Stimulated activated CD4-positive, alpha-beta T cell treated with anti-CD3 and anti-CD28 coated beads, Interleukin-12 subunit alpha, Interleukin-12 subunit beta, amount 100 ng/mL, for 4 hours (primary cell): ENCODE results near the gene CFAP161.
"Not testable (repeated sequence)": the region's sequence is repeated elsewhere in the genome, so short reads cannot be mapped to it uniquely, and the experiment has no call there.

Experiments used
- DNase-seq: peaks from one replicate; pipeline ENCODE4 v3.0.0-alpha.2; 2020

Gene CFAP161

DNA sequence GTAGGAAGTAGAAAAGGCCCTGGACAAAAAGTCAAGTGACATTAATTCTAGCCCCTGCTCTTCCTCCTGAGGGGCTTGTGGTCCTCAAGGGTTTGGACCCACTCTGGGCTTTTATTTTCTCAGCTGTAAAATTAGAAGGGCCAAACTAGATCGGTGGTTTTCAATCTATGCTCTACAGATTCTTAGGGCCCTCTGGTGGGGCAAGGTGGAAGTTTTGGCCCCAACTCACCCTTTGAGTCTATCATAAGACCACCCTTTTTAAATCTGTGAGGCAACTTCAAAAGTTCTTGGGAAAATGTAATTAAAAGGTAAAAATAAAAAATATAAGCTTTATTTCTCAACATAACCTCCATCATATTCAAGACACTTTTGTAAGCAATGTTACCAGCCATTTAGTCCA lies 25.6 kb upstream of the CFAP161 start:
- no peak for DNase-seq

DNA sequence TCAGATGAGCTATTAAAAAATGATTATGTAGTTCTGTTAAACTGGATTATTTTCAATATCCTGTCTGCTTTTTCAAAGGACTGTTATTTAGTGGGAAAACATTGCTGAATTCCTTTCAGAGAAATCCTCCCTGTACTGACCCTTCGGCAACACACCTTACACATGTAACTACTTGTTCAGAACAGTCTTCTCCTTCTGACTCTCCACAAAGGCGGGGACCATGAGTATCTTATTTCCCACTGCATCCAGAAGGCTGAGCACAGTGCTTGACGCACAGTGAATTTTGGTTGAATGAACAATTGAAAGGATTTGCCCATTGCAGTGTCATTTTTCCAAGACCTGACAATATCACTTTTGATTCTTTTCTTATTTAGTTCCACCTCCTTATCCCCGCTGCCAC lies 23.1 kb upstream of the CFAP161 start:
- DNase-seq, result no peak

DNA sequence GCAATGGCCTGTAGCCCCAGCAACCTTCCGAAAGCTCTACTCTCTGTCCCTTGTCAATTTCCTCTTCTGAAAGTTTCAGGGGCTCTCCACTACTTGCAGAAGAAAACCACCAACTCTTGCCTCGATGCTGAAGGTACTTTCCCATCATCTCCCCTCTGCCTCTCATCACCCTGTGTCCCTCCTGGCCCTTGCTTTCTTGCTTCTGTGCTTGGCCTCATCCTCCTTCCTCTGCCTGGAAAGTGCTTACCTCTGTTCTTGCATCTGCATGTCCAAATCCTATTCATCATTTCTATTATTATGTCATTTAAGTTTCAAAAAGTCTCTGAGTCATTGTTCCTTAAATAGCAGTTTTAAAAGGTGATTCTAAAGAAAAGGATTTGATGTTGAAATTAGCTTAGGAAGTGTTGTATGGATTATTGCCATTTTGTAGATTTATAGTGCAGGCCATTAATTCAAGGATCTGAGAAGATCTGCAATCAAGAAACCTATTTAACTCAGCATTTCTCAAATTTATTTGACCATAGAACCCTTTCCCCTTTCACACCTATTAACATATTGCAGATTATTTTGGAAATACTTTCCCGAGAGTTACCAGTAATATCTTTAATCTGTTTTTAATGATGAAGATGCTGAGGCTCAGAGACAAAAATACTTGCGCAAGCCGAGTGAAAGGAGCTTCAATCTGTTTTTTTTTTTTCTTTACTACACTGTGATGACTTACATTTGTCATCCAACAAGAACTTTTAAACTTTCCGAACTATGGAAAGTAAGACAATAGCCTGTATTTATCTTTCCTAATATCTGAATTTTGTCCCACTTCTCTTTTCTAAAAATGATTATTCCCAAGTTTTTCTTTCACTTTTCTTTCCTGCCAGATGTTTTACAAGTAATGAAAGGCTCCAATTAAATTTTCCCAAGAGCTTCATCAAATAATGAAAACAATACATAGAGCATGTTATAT lies 22.3 kb upstream of the CFAP161 start:
- no peak for DNase-seq

DNA sequence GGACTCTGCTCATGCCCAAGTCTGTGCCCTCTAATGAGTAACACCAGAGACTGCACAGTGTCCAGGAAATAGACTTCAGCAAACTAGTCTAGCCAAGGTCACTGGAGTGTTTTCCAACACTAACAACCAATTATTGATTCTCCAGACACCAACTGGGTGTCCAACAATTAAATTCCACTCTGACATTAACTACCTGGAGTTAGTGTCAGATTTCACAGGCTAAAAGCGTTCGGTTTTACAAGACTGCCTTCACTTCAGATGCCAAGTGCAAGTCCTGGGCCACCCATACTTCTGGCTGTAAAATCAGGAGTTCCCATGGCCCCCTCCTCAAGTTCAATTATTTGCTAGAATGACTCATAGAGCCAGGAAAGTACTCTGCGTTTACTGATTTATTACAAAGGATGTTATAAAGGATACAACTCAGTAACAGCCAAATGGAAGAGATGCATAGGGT lies 20.8 kb upstream of the CFAP161 start:
- no peak for DNase-seq

DNA sequence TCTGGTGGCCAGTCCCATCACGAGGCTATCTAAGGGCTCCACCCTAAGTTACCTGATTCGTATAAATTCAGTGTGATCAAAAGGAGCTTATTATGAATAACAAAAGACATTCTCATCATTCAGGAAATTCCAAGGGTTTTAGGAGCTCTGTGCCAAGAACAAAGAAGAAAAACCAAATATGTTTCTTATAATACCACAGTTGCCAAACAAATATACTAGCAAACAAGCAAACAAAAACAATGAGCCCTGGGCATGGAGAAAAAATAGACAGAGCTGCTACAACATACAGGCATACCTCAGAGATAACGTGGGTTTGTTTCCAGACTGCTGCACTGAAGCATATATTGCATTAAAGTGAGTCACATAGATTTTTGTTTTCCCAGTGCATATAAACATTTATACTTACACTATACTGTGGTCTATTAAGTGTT lies 20.2 kb upstream of the CFAP161 start:
- no peak for DNase-seq

DNA sequence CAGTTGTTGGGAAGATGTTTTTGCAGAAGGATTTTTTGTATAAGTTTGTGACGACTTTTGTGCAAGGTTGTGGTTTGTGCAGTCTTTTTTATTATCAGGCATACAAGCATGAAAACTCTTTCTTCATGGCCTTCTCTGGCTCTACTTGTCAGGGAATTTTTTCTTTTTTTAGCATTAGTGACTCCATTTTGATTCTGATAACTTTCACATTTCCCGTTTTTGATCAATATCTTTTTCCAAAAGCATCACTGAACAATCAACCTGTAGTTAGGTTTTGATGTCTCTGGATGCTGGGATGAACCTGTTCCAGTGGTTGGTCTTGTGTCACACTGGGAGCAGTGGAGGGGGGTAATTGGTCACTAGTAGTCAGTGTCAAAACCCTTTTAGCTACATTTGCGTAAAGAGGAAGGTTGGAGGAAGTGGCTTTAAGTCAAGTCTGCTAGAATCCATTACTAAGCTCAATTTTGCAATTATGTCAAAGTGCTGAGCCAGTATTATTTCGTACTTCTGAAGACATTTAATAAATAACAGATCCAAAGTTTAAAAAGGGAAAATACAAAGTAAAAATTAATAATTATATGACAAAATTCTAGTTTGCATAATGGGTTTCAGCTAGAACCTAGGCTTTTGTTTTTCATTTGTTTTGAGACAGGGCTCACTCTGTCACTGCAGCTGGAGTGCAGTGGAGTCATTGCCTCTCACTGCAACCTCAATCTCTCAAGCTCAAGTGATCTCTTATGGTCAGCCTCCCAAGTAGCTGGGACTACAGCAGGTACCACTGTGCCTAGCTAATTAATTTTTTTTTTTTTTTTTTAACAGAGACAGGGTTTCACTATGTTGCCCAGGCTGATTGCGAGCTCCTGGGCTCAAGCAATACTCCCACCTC lies 18.8 kb upstream of the CFAP161 start:
- DNase-seq, result no peak

DNA sequence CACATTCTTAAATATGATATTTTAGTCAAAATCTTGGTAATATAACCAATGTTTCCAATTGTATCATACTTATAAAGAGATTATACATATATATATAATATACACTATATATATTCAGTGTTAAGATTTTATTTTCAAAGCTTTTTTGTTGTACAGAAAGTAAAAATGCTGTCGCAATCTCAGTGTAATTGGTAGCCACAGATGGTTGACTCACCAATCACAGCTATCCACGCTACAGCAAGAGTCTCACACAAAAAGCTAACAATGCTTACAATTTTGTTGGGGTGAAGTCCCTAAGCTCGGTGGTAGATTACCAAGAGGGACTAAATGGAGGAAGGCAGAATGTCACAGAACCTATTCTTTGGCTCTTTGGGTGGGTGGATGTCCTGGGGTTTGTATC lies 16.9 kb upstream of the CFAP161 start:
- DNase-seq, result no peak

DNA sequence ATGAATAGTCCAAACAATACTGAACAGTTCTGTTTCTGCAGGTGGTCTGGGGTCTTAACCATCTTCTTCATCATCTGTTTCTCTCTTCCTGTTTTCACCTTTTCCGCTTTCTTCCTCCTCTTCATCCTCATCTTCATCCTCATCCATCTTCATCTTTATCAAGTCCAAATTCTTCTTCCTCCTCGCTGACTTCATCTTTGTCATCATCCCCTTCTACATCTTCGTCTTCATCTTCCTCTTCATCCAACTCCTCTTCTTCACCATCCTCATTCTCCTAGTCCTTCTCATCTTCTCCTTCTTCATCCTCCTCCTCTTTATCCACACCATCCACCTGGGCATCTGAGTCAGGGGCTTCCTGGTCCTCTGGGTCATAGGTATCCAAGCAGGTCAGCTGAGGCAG lies 16.5 kb upstream of the CFAP161 start:
- DNase-seq, result no peak

DNA sequence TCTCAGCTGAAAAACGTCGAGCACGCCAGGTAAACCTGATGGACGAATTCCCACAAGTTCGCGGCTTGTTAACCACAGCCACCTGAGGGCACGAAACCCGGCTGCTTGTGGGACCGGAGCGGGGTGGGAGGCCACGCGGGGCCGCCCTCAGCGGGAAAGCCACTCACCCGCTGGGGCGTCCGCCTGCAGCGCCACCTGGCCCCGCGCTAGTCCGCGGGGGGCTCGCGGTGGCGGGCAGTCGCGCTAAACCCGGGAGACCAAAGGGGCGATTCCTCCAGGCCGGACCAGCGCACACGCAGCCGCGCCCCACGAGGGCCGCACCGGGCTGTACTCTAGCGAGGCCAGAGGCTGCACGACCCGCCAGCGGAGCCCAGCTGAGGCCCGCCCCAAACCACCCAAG lies 15.7 kb upstream of the CFAP161 start:
- no peak for DNase-seq

DNA sequence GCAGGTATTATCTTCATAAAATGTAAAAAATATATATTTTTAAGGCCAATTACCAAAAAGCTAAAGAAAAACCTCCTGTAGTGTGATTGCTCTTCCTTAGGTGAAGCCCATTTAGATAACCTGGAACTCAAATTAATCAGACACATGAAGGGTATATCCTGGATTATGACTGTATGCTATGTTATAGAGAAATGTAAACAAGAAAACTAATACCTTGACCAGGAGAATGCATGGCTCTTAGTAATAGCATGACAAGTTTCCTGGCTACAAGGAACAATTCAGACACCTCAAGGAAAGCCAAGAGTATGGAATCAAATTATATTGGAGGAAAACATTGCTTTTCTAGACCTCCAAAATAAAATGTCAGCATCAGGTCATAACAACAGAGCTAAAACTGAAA lies 14.0 kb upstream of the CFAP161 start:
- no peak for DNase-seq

DNA sequence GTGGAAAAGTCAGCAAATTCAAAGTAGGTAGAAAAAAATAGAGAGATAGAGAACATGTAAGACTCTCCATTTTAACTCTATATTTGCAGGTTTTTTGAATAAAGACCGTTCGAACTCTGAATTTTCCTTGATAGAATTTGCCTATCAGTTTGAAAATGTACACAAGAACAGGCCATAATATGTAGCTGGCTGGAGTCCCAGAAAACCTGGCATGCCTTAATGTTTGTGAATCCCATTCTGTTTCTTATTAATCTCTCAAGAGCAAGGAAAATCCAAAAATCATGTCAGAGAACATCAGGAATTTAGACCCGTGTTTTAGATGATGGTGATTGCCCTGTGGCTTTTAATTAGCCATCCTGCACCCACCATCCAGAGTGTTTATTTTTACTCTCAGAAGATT lies 7.2 kb upstream of the CFAP161 start:
- no peak for DNase-seq

DNA sequence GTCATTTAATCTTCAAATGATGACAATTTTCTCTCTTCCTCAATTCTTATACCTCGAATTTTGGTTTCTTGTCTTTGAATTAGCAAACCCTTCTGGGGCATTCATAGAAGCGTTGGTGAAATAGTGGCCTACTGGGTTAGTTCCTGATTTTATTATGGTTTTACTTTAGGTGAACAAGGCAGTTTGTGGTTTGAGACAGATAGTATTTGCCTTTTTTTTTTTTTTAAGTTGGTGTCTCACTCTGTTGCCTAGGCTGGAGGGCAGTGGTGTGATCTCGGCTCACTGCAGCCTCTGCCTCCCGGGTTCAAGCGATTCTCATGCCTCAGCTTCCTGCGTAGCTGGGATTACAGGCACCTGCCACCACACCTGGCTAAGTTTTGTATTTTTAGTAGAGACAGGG lies 7.4 kb downstream of the CFAP161 start:
- not testable (repeated sequence) for DNase-seq

DNA sequence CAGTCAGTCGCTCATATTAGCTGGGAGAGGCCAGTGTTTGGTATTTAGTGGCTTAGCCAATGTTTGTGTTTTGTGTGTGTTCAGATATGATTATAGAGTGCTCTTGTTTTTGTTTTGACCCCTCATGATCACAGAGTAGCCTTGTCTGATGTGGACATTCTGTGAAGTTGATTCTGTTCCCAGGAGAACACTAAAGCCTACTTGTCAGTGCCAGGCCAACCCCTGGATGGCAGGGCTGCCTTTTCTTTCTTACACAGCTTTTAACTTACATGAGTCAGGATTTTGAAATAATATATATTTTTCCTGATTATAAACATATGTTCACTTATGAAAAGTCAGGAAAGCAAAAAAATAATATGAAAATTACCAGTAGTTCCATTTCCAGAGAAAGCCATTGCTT lies 11.9 kb downstream of the CFAP161 start:
- no peak for DNase-seq

DNA sequence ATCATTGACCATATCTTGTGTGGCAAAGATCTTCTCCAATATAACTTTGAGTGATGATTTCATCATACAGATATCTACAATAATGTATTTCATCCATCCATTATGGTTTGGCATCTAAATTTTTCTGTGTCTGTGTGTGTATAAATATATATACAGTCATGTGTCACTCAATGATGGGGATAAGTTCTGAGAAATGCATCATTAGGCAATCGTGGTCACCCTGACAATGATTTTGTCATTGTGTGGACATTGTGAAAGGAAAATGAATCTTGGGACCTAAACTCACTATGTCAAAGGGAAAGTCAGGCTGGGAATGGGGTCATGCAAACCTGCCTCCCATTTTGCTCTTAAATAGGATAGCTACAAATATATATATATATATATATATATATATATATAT lies 12.4 kb downstream of the CFAP161 start:
- no peak for DNase-seq

DNA sequence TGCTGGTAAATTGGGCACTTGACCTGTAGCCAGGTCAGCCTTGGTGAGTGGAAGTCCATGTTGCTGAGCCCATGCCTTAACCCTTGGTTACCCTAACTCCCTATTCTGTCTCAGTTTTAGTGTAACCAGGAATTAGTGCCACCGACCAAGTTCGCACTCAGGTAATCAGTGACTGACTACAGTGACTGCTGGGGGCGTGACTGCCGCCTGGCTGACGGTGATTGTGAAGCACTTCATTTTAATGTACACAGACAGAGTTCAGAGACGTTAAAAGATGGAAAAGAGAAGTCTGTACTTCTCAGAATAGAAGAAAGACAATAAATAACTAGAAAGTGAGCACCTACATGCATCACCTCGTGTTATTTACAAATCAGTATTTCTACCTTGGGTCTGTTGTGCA lies 17.3 kb downstream of the CFAP161 start:
- DNase-seq, result no peak

DNA sequence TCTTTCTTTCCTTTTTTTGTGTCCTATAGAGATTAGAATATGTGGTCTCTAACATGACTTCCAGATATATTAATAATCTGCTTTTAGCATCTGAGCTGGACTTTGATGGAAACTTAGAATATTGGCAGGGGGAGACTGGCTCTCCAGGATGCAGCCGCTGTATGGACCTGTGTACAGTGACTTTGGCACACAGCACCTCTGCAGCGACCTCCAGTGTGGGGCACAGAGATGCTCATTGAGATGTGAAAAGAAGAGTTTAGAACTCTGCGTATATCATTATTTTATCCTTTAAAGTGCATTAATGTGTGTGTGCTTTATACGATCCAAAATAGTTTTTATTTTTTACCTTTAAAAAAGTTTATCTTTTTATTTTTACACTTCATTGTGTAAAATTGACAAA lies 18.3 kb downstream of the CFAP161 start:
- no peak for DNase-seq

DNA sequence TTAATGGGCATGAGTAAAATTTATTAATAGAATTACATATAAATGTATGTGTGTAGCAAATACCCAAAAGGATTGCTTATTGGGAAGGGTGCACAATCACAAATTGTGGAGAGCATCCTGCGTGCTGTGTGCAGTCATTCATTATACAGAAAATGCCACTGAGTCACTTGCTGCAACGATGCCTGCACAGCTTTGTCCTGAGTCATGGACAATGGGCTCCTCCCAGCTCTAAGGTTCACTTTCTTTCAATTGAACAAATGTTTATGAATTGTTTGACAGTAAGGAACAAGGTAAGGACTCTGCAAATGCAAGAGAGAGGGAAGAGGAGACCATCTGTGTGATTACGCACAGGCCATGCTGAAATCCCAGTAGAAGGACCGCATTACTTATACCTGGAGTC lies 18.7 kb downstream of the CFAP161 start:
- no peak for DNase-seq

DNA sequence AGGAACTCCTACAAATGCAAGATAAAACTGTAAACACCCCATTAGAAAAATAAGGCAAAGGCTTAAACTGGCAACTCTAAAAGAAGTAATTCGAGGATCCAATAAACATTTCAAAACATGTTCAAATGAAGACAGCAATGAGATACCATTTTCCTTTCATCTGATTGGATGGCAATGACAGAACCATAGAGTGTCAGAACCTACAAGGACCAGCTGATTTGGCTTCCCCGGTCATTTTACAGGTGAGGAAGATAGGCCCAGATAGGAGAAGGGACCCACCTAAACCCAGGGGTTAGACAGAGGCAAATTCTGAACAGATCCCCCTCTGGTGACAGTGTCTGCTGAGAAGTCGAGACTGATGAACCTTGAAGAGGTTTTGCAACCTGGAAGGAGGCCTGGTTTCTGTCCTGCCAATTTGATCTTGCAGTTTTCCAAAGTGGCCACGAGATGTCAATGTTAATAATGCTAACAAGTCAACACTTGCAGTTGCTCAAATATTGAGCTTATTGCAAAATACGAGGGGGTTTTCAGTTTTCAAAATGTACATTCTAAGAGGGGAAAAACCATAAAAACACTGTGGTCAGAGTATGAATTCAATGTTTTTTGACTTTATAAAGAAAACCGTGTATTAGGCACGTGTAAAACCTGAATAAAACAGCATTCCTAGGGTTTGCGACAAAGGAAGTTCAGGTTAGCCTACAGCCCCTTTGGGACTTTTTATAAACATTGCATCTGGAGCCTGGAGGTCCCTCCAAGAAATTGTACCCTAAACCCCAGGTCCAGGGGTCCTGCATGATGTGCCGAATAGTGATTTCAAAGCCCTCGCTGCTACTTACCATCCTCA lies 21.5 kb downstream of the CFAP161 start:
- DNase-seq, result no peak

DNA sequence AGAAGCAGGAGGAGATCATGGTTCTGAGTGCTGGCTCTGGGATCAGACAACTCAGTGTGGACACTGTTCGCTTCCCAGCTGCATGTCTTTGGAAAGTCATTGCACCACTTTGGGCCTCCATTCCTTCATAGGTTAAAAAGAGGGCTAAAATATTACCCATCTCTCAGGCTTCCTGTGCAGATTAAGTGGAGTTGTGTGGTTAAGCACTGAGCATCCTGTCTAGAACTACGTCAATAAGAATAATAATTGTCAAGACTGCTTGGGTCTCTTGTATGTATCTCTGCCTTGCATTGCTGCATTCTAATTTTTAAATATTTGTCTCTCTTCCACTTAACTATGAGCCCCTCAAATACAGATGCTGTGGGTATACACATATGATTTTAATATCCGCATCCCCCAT lies 22.3 kb downstream of the CFAP161 start:
- no peak for DNase-seq

DNA sequence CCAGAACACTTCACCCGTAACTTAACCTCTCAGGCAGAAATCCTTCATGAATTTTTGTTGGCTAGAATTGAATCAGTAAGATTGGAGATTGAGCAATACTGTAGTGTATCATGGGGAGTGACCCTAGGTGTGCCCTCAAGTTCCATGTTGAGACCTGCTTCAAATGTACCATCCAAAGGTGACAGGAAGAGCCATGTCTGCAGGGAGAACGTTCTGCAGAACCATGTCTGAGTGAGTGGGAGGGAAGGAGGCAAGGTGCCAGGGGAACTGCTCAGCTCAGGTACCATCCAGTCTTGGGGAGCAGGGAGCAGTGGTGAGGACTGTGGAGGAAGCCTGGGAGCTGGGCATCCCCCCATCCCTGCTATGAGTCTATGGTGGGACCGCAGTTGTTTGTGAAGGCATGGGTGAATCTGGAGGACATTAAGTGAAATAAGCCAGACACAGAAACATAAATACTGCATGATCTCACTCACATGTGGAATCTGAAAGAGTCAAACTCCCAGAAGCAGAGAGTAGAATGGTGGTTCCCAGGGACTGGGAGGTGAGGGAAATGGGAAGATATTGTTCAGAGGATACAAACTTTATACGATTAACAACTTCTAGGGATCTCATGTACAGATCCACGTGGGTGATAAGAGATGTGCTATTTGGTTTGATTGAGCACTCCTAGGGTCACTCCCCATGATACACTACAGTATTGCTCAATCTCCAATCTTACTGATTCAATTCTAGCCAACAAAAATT lies 23.3 kb downstream of the CFAP161 start:
- DNase-seq, result no peak

DNA sequence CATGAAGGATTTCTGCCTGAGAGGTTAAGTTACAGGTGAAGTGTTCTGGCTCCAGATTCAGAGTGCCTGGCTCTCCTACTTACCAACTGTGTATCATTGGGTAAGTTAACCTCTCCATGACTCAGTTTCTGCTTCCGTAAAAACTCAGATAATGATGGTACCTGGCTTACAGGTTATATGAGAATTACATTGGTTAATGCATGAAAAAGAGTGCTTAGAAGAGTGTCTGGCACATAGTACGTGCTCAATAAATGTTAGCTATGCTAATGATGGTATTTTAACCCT lies 23.8 kb downstream of the CFAP161 start:
- DNase-seq, result no peak

DNA sequence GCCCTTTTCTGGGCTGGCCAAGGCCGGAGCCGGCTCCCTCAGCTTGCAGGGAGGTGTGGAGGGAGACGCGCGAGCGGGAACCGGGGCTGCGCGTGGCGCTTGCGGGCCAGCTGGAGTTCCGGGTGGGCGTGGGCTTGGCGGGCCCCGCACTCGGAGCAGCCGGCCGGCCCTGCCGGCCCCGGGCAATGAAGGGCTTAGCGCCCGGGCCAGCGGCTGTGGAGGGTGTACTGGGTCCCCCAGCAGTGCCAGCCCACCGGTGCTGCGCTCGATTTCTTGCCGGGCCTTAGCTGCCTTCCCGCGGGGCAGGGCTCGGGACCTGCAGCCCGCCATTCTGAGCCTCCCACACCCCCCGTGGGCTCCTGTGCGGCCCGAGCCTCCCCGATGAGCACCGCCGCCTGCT lies 24.5 kb downstream of the CFAP161 start:
- DNase-seq, result not testable (repeated sequence)
